Activated CD4-positive, alpha-beta T cell treated with anti-CD3 and anti-CD28 coated beads, Interleukin-2, amount 10 ng/mL, durations not matched to agents 7 days and 5 days (primary cell): ENCODE measurements around the gene PITX1. TPM values are rescaled to one million over a fixed set of nuclear protein-coding genes. Genes with fewer than 3 reads are reported as not detected.

ENCODE experiments used
- CTCF ChIA-PET: fragments of 350-600 bp; sonication (Branson Sonifier 250); formaldehyde crosslinking; loops from one replicate; lab custom pipeline; 2021; ENCODE audit warnings: antibody characterized with exemption; lab: Charles Lee
- POLR2A ChIA-PET: fragments of 350-600 bp; sonication (Branson Sonifier 250); formaldehyde crosslinking; loops from one replicate; lab custom pipeline; 2021; ENCODE audit warnings: antibody characterized with exemption; lab: Charles Lee
- DNase-seq: peaks from one replicate; pipeline ENCODE4 v3.0.0-alpha.2; 2020
- H3K27ac Mint-ChIP-seq: one replicate; pipeline ENCODE4 v1.8.0; 2021; ENCODE audit warnings: mild to moderate bottlenecking, moderate library complexity, mixed read lengths
- H3K27me3 Mint-ChIP-seq: one replicate; pipeline ENCODE4 v1.8.0; 2021; ENCODE audit warnings: mixed read lengths
- H3K36me3 Mint-ChIP-seq: one replicate; pipeline ENCODE4 v1.8.0; 2021; ENCODE audit warnings: low read depth, mixed read lengths
- H3K4me1 Mint-ChIP-seq: one replicate; pipeline ENCODE4 v1.8.0; 2021; ENCODE audit warnings: mixed read lengths
- H3K4me3 Mint-ChIP-seq: one replicate; pipeline ENCODE4 v1.8.0; 2021; ENCODE audit warnings: mild to moderate bottlenecking, moderate library complexity, mixed read lengths
- H3K9me3 Mint-ChIP-seq: one replicate; pipeline ENCODE4 v1.8.0; 2021; ENCODE audit warnings: mixed read lengths
- total RNA-seq, 2 experiments: library from RNA; stranded (reverse); gene quantifications; one replicate each; pipeline ENCODE4 v1.2.3, GENCODE V29; 2021

PITX1 gene
- total RNA-seq, 2 experiments from 2014 or later: not detected

DNA sequence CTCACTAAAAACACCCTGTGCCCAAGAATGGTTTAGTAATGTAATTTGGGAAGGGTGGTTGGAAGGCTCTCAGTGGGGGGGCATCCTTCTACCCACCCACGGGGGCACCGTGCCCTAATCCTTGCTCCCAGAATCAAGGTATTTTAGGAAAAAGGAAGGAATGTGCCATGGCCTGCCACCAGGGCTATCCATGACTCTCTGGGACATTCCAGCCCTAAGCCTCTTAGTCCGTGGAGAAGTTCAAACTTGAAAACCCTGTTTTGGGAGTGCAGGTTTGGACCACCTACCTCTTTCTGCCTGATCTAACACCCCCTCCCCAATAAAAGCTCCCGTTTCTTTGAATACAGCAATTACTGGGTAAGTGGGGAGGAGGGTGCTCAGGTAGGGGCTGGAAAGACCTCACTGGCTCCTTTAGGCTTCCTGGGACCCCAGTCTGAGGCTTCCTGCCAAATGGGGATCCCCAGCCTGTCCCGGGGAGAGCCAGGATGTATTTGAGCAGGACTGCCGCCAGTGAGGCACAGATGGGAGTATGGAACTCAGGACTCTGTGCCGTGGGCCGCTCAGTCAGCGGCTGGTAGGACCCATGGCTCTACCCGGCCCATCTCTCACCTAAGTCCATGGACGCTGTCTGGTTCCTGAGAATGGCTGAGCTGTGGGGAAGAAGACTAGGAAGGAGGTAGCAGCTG lies 3.6 kb upstream of the PITX1 start:
- Mint-ChIP-seq H3K9me3 (no peaks in the 10 kb centered on the region), H3K4me3 (no peak overlapping the region), H3K4me1 (peaks cover 10% of the 10 kb centered on the region), H3K36me3 (peaks cover 3% of the 10 kb centered on the region), H3K27ac (no peak overlapping the region), H3K27me3 (peaks cover 75% of the 10 kb centered on the region)
- ChIA-PET CTCF (interaction anchor here (0.6 kb wide), 1 partner anchor 14 kb away, joined by 3 read pairs; no protein-coding TSS in a partner anchor), POLR2A (no interaction called here)
- DNase-seq: no peak

- Mint-ChIP-seq H3K27me3 (peaks cover 75% of the 10 kb centered on the region), H3K27ac (no peak overlapping the region), H3K9me3 (no peaks in the 10 kb centered on the region), H3K4me1 (peaks cover 19% of the 10 kb centered on the region), H3K4me3 (no peak overlapping the region), H3K36me3 (peaks cover 4% of the 10 kb centered on the region)
- CTCF ChIA-PET: no interaction called here
- POLR2A ChIA-PET: no interaction called here
- no peak for DNase-seq
These were observed 2.4 kb upstream of the PITX1 start for GRCh38 chr5:135036405-135036804.

- CTCF ChIA-PET: interaction anchor here (0.6 to 1.6 kb wide), 3 partner anchors 9 to 600 kb away, joined by 3 to 5 read pairs (median 5); no protein-coding TSS in a partner anchor
- POLR2A ChIA-PET: no interaction called here
- Mint-ChIP-seq H3K4me1 (peaks cover 24% of the 10 kb centered on the region), H3K27ac (no peak overlapping the region), H3K27me3 (peaks cover 75% of the 10 kb centered on the region), H3K4me3 (no peak overlapping the region), H3K9me3 (no peaks in the 10 kb centered on the region), H3K36me3 (peaks cover 4% of the 10 kb centered on the region)
- DNase-seq: no peak
These were observed 1.6 kb upstream of the PITX1 start for GRCh38 chr5:135035678-135036030.

GRCh38 chr5:135034963-135035677 lies 1.1 kb upstream of the PITX1 start:
- H3K27me3 Mint-ChIP-seq: peaks cover 75% of the 10 kb centered on the region
- H3K9me3 Mint-ChIP-seq: no peaks in the 10 kb centered on the region
- CTCF ChIA-PET: interaction anchor here (0.6 to 1.6 kb wide), 3 partner anchors 10 to 600 kb away, joined by 3 to 5 read pairs (median 5); no protein-coding TSS in a partner anchor
- POLR2A ChIA-PET: no interaction called here
- H3K36me3 Mint-ChIP-seq: peaks cover 4% of the 10 kb centered on the region
- peaks cover 29% of the 10 kb centered on the region for H3K4me1 Mint-ChIP-seq
- no peak for DNase-seq
- peak overlapping the region; percentile 54 for H3K4me3 Mint-ChIP-seq
- no peak overlapping the region for H3K27ac Mint-ChIP-seq

- ChIA-PET CTCF (interaction anchor here (1.6 kb wide), 1 partner anchor 10 kb away, joined by 5 read pairs; no protein-coding TSS in a partner anchor), POLR2A (no interaction called here)
- Mint-ChIP-seq H3K27ac (no peak overlapping the region), H3K4me3 (peak overlapping the region; percentile 69), H3K4me1 (peaks cover 33% of the 10 kb centered on the region), H3K36me3 (peaks cover 8% of the 10 kb centered on the region), H3K27me3 (peaks cover 80% of the 10 kb centered on the region), H3K9me3 (peaks cover 4% of the 10 kb centered on the region)
- no peak for DNase-seq
These were observed 371 bp upstream of the PITX1 start for GRCh38 chr5:135034236-135034962.

GRCh38 chr5:135032999-135033861 lies 798 bp downstream of the PITX1 start:
- POLR2A ChIA-PET: interaction anchor here (0.7 kb wide), 1 partner anchor 9 kb away, joined by 3 read pairs; no protein-coding TSS in a partner anchor
- peak; percentile 23 for DNase-seq
- Mint-ChIP-seq H3K4me1 (peaks cover 37% of the 10 kb centered on the region), H3K27ac (peak overlapping the region; percentile 16), H3K36me3 (peaks cover 10% of the 10 kb centered on the region), H3K9me3 (peaks cover 6% of the 10 kb centered on the region), H3K27me3 (peaks cover 81% of the 10 kb centered on the region), H3K4me3 (peak overlapping the region; percentile 59)
- CTCF ChIA-PET: interaction anchor here (1.0 to 1.1 kb wide), 2 partner anchors 8 to 13 kb away, joined by 3 read pairs; no protein-coding TSS in a partner anchor

DNA sequence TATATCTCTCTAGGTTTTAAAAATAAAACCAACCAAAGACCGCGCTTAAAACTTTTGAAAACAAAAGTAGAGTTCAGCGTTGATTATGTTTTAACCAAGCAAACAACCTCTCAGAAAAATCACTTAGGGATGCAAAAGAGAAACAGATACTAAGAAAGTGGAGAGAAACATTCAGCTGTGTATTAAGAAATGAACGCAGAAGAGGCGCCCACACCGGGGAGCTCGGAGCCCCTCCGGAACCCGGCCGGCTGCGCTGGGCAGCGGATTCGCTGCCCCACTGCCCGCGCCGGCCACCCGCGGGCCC lies 1.4 kb downstream of the PITX1 start:
- Mint-ChIP-seq H3K9me3 (peaks cover 6% of the 10 kb centered on the region), H3K4me3 (peak overlapping the region; percentile 63), H3K27me3 (peaks cover 76% of the 10 kb centered on the region), H3K27ac (no peak overlapping the region), H3K4me1 (peaks cover 37% of the 10 kb centered on the region), H3K36me3 (peaks cover 10% of the 10 kb centered on the region)
- ChIA-PET CTCF (interaction anchor here (0.6 to 1.1 kb wide), 3 partner anchors 8 to 1158 kb away, joined by 3 read pairs; no protein-coding TSS in a partner anchor), POLR2A (no interaction called here)
- DNase-seq: no peak

- Mint-ChIP-seq H3K27ac (peak overlapping the region; percentile 5), H3K36me3 (peaks cover 10% of the 10 kb centered on the region), H3K4me3 (peak overlapping the region; percentile 63), H3K27me3 (peaks cover 76% of the 10 kb centered on the region), H3K4me1 (peaks cover 37% of the 10 kb centered on the region), H3K9me3 (peaks cover 6% of the 10 kb centered on the region)
- ChIA-PET POLR2A (no interaction called here), CTCF (interaction anchor here (0.6 to 1.4 kb wide), 4 partner anchors 9 to 1159 kb away, joined by 3 read pairs; no protein-coding TSS in a partner anchor)
- DNase-seq: no peak
These were observed 2.0 kb downstream of the PITX1 start for GRCh38 chr5:135031813-135032694.

GRCh38 chr5:135030956-135031812 lies 2.8 kb downstream of the PITX1 start:
- DNase-seq: no peak
- CTCF ChIA-PET: interaction anchor here (1.1 to 1.4 kb wide), 3 partner anchors 8 to 160 kb away, joined by 3 read pairs; no protein-coding TSS in a partner anchor

DNA sequence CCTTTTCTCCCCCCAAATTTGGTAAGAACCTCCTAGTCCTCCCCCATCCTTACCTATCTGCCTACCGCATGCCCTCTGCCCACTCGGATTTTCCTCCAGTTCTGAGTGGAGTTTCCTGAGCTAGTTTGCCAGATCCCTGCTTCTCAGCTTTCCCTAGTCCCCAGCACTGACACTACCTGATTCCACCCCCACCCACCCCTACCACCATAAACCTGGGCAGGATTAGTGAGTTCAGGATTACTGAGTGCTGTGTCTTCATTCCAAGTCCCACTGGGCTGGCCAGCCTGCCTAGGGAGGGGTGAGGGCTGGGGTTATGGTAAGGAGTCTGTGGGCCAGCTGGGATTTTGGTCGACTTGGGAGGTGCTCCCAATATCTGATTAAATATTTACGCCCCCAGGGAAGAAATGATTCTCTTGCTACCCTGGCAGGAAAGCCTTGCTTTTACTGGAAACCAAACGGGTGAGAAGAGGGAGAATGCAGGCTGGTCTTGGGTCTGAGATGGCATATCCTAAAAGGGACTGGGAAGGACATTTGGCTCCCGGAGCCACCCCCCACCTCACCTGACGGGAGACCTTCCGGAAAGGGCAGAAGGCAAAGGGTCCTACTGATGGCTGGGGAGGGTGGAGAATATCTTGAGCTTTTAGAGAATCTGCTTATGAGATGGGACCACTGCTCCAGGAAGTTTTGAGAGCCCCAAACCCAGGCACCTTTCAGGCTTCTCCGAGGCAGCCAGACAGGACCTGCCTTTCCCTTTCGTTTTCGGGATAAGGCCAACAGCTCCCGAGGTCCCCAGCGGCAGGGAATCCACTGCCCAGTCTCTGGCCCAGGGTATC lies 3.7 kb downstream of the PITX1 start:
- peaks cover 6% of the 10 kb centered on the region for H3K9me3 Mint-ChIP-seq
- POLR2A ChIA-PET: no interaction called here
- H3K4me3 Mint-ChIP-seq: peak overlapping the region; percentile 37
- no peak overlapping the region for H3K27ac Mint-ChIP-seq
- H3K27me3 Mint-ChIP-seq: peaks cover 77% of the 10 kb centered on the region
- DNase-seq: no peak
- H3K4me1 Mint-ChIP-seq: peaks cover 37% of the 10 kb centered on the region
- CTCF ChIA-PET: interaction anchor here (1.0 to 1.4 kb wide), 3 partner anchors 9 to 161 kb away, joined by 3 read pairs; no protein-coding TSS in a partner anchor
- H3K36me3 Mint-ChIP-seq: peaks cover 10% of the 10 kb centered on the region

More at GRCh38 chr5:135030956-135031812, 2.8 kb downstream of the PITX1 start:
- peaks cover 74% of the 10 kb centered on the region for H3K27me3 Mint-ChIP-seq
- H3K4me3 Mint-ChIP-seq: peak overlapping the region; percentile 37
- no peak overlapping the region for H3K27ac Mint-ChIP-seq
- POLR2A ChIA-PET: no interaction called here
- peaks cover 6% of the 10 kb centered on the region for H3K9me3 Mint-ChIP-seq
- H3K36me3 Mint-ChIP-seq: peaks cover 10% of the 10 kb centered on the region
- peaks cover 37% of the 10 kb centered on the region for H3K4me1 Mint-ChIP-seq
